ENCODE measurements around the gene CALN1.
"Not testable (repeated sequence)": the region's sequence is repeated elsewhere in the genome, so short reads cannot be mapped to it uniquely, and the experiment has no call there.

CALN1 gene

DNA sequence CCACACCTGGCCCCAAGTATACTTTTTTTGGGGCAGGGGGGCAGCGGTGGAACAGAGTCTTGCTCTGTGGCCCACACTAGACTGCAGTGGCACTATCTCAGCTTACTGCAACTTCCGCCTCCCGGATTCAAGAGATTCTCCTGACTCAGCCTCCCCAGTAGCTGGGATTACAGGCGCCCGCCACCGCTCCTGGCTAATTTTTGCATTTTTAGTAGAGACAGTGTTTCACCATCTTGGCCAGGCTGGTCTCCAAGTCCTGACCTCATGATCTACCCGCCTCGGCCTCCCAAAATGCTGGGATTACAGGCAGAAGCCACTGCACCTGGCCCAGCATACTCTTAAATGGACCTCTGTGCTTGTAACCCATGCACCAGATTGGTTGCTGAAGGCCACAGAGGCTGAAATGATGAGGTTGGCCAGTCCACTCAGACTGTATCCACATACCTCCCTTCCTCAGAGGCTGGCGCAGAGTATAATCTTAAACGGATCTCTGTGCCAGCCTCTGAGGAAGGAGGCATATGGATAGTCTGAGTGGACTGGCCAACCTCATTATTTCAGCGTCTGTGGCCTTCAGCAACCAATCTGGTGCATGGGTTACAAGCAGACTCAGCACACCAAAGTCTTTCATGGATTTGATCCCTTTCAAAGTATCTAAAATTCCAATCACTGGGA is 3.0 kb downstream of the CALN1 start:
- DNase-seq, result no peak

DNA sequence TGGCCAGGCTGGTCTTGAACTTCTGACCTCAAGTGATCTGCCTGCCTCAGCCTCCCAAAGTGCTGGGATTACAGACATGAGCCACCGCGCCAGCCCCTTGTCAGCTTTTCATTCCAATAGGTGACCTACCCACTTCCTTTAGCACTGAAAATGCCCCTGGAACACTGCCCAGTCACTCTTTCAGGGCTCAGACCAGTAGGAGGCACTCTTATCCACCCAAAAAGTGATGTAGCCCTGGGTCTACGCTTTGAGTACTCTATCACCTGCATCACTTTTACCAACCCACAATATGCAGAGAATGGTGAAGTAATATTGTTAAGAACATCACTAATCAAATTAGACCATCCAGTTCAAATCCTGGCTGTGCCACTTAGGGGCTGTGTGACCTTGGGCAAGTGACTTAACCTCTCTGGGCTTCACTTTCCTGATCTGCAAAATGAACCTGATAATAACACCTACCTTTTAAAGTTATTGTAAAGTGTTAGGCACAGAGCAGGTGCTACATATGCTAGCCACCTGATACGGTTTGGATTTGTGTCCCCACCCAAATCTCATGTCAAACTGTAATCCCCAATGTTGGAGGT is 5.2 kb downstream of the CALN1 start:
- DNase-seq, result no peak

DNA sequence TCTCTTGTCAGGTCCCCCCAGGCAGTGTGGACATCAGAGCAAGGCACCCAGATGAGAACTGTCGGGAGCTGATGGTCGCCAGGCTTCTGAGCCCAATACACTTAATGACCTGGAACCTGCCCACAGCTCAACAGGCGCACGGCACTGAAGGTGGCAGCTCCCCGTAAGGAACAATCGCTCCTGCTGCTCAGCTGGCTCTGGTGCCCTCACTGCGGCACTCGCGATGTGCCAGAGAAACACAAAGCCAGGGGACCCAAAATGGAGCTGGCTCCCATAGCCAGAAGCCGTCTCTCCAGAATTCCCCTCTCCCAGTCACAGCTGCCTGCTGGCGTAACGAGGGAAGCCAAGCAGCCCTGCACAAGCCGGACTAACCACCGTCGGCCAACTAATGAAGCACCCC is 6.3 kb downstream of the CALN1 start:
- DNase-seq, result no peak

DNA sequence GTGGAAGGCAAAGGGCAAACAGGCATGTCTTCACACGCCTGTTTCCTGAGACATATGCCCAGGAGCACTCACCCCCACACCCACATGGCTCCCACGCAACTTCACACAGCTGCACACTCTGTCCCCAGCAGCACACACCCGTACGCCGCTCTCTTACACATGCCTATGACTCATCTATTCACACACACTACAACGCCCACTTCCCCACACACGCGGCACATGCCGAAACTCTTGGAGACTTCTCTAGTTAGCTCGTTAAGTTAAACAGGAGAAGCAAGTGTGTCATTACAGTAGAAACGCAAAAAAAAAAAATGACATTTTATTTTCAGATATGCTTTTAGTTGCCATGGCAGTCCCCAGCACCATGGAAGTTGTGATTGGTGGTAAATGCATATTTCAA is 6.7 kb downstream of the CALN1 start:
- DNase-seq, result no peak

DNA sequence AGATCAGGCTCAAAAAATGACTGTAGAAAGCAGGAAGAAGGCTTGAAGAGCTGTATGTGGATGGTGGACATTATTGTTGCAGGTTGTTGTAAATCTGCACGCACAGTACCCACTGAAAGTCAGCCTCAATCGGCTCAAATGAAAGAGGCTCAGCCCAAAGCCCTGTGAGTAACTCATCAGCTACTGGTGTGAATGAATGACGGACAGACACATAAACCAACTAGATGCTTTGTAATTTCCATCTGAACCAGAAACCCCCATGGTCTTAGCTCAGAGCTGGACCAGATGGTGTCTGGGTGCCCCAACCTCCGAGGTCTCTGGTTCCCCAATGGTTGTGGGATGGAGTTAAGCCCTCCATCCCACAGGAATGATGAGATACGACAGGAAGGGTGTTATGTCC is 7.4 kb downstream of the CALN1 start:
- no peak for DNase-seq

DNA sequence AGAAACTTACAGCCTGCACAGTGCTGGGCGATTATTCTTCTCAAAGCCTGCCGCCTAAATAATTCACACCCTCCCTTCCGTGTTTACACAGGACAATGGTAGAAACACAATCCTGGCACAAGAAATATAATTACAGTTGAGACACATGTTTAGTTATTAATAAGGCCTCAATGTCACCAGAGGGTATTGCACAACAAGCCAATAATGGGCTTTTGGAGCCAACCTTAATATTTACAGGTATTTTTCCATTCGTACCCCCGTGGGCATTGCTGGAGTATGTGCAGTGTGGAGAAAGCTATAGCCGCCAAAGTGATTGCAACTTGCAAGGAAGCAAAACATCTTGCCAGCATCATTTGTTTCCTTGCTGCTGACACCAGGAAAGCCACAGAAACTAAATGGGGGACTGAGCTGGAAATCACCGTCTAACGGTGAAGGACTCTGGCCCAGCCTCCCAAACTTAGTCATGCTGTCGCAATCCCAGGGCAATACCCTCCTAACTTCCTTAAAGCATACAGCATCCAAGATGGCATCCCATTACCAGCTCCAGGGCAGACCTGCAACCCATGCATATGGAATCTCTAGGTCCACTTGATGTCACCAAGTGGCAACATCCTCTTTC is 8.6 kb downstream of the CALN1 start:
- no peak for DNase-seq

DNA sequence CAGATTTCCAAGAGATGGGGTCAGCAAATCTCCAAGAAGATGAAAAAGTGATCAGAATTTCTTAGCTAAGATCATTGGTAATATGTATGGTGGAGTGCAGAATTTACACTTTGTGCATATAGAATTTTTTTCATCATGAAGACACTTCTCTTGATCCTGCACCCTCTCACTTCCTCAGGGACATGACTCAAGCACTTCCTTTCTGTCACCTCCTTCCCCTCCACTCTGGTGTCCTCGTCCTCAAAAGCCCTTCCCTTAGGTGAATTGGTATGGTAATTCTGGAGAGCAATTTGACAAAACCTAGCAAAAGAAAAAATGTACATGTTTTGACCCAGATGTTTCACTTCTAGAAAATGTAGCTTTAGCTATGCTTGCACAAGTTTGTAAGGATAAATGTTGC is 18.1 kb downstream of the CALN1 start:
- DNase-seq, result no peak

DNA sequence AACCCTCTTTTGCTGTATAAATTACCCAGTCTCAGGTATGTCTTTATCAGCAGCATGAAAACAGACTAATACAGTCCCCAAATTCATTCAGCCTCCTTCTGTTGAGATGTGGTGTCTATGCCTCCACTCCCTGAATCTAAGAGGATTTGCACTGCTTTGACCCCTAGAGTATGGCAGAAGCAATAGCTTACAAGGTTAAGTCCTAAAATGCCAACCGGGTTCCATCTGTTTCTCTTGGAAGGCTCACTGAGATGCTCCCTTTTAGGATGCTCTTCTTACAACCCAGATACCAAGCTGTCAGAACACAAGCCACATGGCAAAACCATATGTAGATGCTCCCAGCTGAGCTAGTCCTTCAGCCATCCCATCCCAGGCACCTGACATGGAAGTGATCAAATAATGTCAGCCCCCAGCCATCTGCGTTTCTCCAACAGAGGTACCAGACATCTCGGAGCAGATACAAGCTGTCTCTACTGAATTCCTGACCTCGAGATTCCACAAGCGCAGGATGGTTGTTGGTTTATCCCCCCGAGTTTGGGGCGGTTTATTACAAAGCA is 20.2 kb downstream of the CALN1 start:
- DNase-seq, result no peak

DNA sequence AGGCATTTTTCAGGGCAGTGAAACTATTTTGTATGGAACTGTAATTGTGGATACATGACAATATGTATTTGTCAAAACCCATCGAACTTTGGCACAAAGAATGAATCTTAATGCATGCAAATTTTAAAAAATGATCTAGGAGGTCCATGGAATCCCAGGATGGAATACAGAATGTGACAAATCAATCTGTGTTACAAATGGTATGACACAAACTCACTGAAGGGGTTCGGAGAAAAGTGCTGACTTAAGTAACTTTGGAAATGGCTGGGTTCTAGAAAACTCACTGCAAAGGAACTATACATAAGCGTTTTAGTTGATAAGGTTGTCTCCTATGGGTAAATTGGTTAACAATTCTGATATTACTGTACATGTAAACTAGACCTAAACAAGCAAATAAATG is 26.0 kb downstream of the CALN1 start:
- no peak for DNase-seq

DNA sequence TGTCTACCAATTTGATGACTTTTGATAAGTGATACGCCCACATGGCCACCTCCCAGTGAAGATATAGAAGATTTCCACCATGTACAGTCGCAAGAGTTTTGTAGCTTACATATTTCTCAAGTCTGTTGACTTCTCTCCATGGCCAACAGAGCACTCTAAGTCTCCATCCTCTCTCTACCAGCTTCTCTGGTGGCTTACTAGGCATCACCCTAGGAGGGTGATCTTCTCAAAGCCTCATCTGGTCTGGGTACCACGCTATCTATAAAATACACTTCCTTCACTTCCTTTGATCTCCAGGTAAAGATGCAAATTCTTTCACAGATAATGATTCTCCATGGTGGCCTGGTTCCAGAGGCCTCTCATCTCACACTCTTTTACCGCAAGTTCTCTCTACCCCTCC is 49.9 kb downstream of the CALN1 start:
- no peak for DNase-seq

DNA sequence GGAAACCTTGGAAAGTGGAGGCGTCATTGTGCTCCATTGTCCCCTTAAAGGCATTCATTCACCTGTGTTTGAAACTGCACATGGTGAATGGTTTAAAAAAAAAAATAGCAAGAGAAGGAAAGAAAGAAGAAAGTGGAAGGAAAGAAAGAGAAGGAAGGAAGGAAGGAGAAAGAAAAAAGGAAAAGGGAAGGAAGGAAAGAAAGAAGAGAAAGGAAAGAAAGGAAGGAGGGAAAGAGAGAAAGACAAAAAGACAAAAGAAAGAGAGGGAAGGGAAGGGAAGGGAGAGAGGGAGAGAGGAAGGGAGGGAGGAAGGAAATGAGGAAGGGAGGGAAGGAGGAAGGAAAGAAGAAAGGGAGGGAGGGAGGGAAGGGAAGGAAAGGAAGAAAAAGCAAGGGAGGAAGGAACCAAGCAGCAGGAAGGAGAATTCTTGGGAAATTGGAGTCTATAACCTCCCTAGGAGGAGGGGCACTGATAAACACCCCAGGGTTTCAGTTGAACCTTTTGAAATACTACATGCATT is 66.9 kb downstream of the CALN1 start:
- no peak for DNase-seq

DNA sequence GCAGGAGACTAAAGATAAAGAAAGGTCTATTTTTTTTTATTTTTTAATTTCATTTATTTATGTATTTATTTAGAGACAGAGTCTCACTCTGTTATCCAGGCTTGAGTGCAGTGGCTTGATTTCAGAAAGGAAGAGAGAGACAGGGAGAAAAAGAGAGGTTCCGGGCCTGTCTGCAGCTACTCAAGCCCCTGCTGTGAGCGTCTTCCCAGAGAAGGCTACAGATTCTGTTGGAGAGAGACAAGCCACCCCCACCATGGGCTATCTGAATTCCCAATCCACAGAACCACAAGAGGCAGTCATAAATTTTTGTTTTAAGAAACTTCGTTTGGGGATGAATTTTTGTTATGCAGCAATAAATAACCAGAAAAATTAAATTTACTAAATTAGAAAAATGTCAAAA is 68.1 kb downstream of the CALN1 start:
- no peak for DNase-seq

DNA sequence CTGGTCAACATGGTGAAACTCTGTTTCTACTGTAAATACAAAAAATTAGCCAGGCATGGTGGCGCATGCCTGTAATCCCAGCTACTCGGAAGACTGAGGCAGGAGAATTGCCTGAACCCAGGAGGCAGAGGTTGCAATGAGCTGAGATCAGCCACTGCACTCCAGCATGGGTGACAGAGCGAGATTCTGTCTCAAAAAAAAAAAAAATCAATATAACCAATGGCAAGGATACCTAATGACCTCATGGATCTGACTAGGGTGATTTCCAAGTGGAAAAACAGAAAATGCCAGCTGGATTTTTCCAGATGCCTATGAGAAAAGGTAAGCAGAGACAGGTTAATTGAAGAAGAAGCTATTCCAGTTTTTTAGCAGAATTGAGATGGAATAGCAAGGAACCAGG is 68.8 kb downstream of the CALN1 start:
- DNase-seq, result not testable (repeated sequence)

DNA sequence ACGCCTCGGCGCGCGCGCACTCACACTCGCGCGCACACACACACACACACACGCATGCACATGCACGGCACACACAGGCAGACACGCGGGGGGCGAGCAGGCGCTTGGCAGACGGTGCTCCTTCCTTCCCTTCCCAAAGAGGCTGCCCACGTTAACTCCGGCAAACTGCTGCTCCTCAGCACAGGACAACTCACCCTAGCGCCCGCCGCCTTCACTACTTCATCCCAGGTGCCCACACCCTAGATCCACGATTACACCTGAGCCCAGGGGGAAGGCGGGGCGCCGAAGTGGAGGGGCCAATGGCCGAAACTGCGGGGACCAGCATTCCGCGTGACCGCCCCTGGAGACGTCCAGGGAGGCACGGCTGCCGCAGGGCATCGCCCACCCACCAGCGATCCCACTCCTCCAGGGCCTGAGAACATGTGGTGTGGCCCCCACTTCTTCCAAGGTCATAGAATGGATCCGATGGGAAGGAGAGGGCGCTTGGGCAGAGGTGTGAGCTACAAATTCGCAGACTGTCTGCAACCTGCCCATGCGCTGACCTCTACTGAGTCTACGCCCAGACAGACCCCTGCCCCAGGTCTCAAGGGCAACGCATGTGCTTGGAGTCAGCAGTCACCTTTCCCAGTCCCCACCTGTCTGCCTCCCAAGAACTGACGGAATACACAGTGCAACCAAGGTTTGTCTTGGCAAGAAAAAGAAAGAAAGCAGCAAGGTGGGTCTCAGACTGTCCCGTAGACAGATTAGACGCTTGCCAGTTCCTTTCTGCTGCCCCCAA is 74.6 kb downstream of the CALN1 start:
- no peak for DNase-seq

DNA sequence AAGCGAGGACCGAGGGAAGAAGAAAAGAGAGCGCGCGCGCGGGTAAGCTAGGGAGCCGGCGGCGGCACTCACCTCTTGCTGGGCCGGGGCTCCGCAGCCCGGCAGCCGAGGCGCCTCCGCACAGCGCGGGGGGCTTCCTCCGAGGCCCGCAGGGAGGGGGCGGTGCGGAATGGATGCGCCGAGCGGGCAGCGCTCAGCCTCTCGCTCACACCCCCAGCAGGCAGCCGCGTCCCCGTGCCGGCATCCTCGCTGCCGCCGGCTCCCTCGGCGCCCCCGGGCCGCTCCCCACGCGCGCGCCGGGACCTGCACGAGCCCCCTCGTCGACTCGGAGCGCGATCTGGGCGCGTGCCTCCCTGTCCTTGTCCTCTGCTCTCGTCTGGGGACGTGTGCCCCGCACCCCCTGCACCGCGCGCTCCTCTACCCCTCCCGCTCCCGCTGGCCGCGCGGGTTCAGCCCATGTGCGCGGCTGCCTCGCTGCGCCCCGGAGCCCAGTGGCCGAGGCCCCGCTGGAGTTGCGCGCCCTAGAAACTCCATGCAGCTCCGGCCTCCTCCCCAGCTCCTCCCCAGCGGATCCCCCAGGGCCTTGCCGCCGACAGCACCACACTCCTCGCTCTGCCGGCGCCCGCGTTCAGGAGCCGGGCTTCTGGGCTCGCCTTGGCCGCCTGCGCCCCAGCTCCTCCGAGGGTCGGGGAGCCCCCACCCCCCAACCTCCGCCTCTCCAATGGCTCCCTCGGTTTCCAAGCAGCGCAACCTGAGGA is 75.3 kb downstream of the CALN1 start:
- DNase-seq, result no peak

DNA sequence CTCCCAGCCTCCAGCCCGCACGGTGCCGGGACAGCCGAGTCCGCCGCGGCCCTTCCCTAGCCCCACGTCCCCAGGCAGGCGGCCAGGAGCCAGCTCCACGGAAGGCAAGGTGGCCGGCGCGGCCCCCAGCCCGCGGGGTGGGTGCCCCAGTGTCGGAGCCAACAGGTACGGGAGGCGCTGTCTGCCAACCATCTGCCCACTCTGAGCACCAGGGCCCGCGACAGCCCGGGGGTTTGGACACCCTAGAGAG is 75.8 kb downstream of the CALN1 start:
- DNase-seq, result no peak

DNA sequence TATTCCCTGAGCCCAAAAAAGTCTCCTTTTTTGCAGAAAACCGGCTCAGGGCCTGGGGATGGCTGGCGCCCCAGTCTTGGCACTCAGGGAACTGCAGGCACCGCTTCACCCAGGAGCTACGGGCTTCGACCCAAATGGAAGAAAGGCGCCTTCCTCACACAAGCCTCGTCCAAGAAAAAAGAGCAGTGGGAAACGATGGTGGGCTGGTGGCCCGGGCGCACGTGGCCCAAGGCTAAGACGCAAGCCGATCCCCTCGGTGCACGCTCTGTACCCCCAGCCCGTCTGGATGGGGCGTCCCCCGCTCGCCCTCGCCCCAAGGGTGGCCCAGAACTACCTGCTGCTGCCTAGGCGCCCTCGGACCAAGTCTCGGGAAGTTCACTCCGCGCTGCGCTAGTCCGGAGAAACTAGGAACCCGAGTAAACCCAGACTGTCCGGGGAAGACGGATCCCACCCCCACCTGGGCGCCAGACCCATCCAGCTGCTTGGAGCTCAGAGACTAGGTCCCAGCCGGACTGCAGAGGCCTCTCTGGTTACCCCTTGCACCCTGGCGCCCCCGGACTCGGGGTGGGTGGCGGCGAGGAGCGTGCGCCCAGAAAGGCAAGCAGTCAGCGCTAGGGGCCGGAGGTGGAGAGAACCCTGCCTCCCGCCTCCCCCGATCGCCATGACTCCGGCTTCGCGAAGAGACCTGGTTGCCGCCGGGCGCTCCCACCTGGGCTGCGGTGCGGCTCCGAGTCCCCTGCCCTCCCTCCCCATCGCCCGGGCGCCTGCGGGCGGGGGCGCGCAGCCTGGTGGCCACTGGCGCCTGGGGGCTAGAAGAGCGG is 76.4 kb downstream of the CALN1 start:
- DNase-seq, result no peak

DNA sequence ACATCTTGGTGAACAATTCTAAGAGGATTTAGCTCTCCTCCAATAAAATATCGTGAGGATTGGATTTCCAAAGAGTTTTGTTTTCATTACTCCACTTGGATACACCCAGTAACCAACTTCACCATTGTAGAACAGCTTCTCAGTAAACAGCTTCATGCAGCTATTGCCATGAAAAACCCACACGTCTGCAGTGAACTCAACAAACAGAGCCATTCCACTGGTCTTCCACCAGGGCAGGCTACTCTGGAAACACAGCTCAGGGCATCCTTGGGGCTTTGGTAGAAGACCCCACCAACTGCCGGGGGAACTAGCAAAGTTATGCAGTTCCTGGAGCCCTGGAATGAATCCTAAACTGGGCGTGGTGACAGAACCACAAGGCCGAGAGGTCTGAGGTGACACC is 77.4 kb downstream of the CALN1 start:
- no peak for DNase-seq

DNA sequence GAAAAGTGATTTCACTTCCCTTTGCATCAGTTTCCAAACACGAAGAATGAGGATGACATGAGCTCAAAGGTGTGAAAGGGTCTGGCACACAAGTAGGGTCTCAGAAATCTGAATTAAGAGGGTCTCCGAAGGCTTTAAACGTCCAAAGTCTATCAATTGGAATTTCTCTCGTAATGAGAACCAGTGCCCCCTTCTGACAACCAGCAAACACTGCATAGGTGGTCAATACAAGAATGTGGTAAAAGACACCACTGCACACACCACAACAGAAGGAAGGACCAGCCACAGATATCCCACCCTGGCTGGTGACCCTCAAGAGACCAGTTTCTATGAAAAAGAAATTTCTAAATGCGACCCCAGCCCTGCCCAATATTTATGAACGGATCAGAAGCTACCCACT is 78.1 kb downstream of the CALN1 start:
- DNase-seq, result no peak

DNA sequence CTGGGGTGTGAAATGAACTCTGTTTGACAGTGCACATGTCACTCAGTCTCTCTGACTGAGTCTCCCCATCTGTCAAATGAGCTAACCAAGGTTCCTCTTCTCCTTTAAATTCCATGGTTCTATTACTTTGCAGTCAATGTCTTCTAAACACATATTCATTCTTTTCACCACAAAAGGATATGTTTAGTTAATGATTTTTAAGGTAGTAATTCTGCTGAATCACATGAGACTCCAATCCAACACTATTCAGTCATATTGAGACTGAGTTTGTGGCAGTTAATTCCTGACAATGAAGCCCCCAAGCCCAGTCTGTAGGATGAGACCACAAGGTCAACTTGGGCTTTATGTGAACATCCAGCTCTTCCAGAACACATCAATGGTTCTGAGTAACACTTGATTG is 85.3 kb downstream of the CALN1 start:
- DNase-seq, result no peak

DNA sequence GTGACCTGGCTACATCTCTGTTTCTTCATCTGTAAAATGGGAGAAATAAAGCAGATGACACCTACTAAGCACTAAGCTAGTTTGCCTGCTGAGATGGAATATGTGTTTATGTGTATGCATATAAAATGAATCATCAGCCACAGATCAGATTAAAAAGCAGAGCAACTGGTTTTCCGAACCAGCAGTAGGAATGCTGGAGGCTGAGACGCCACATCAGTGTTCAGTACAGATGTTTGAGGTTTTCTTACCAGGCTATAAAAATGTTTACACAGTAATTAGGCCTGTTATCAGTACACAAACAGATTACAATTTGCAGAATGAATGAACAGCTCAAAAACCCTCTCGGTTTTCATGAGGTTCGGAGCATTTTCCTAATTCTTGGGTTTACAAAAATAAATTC is 85.8 kb downstream of the CALN1 start:
- DNase-seq, result no peak

DNA sequence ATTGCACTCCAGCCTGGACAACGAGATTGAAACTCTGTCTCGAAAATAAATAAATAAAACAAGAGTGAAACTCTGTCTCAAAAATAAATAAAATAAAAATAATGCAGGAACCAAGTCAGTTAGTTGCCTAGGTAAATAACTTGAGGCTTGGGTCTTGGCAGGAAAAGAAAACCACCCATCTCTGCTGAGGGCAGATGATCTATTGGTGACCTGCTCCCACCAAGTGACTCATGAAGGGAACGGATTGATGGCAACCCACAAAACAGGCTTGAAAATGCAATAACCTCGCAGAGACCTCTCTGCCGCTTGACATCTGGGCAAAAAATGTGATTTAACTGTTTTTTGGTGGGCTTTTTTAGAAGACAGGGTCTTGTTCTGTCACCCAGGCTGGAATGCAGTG is 86.6 kb downstream of the CALN1 start:
- DNase-seq, result no peak

All from NCI-H1417 treated with DMSO at 0.1 percent for 48 hours (cell line).